ENCODE measurements around the gene TTI1. TPM values are rescaled to one million over a fixed set of nuclear protein-coding genes. Genes with fewer than 3 reads are reported as not detected.
A peak's percentile ranks its signal among the peaks of the same experiment; 100 is the strongest.

Gene TTI1
- total and polyA plus RNA-seq, 2 experiments from 2014 or later = 17.8 to 56.4 TPM

GRCh38 chr20:37935435-37935834, 97.8 kb downstream of the TTI1 start:
- Mint-ChIP-seq H3K4me1 (peaks cover 30% of the 10 kb centered on the region), H3K27me3 (ENCODE audit: insufficient read depth, low read depth, poor library complexity) (peaks cover 14% of the 10 kb centered on the region), H3K9me3 (no peaks in the 10 kb centered on the region), H3K27ac (no peak overlapping the region), H3K36me3 (ENCODE audit: low read depth) (no peaks in the 10 kb centered on the region; the same call in 2 of the 3 replicates), H3K4me3 (no peak overlapping the region)
- Histone ChIP-seq H3K4me1 (ENCODE audit: insufficient read depth) (peaks cover 15% of the 10 kb centered on the region; the same call in 1 of the 2 replicates), H4K20me1 (replicated peaks; ENCODE audit: insufficient read depth) (no peaks in the 10 kb centered on the region), H2AFZ (peak overlapping the region; percentile 32; the same call in 1 of the 2 replicates), H3K27ac (ENCODE audit: low read depth) (no peak overlapping the region), H3F3A (replicated peaks; ENCODE audit: low read depth) (no peaks in the 10 kb centered on the region), H3K36me3 (ENCODE audit: insufficient read depth) (no peaks in the 10 kb centered on the region), H3K27me3 (ENCODE audit: insufficient read depth) (no peaks in the 10 kb centered on the region), H3K9me2 (ENCODE audit: insufficient read depth) (no peaks in the 10 kb centered on the region), H3K4me3 (no peak overlapping the region), H3K4me2 (no peak overlapping the region), H3K79me2 (replicated peaks; ENCODE audit: insufficient read depth) (no peaks in the 10 kb centered on the region)
- DNase-seq (ENCODE audit: low spot score) (no peak), ATAC-seq (no peak)
- no peak for TF ChIP-seq NANOG (IDR thresholded peaks at IDR 0.05; ENCODE audit: borderline replicate concordance)
- no peak for TF ChIP-seq CREB1 (CRISPR knock-in tag; IDR thresholded peaks at IDR 0.05; ENCODE audit: low read depth)
- no peak for TF ChIP-seq ZNF331 (CRISPR knock-in tag; IDR thresholded peaks at IDR 0.05; ENCODE audit: low read depth)
- no peak for TF ChIP-seq ZNF114 (CRISPR knock-in tag; IDR thresholded peaks at IDR 0.05)
- TF ChIP-seq EZH2phosphoT487 (IDR thresholded peaks at IDR 0.05; ENCODE audit: unreplicated experiment) = no peak
- no peak for TF ChIP-seq REST (IDR thresholded peaks at IDR 0.05; ENCODE audit: unreplicated experiment)
- no peak for TF ChIP-seq ETS1 (IDR thresholded peaks at IDR 0.05)
- TF ChIP-seq JUNB (IDR thresholded peaks at IDR 0.05; ENCODE audit: unreplicated experiment) = no peak
- no peak for TF ChIP-seq ZNF462 (CRISPR knock-in tag; IDR thresholded peaks at IDR 0.05)
- no peak for TF ChIP-seq EZH2 (IDR thresholded peaks at IDR 0.05; ENCODE audit: low read depth, unreplicated experiment)
- TF ChIP-seq CTCF (conservative IDR thresholded peaks at IDR 0.05; ENCODE audit: low read depth in 2 of 2) = no peak
- no peak for TF ChIP-seq POLR2AphosphoS5 (IDR thresholded peaks at IDR 0.05; ENCODE audit: low read depth)
- no peak for TF ChIP-seq STAT1 (IDR thresholded peaks at IDR 0.05; ENCODE audit: unreplicated experiment)
